HG03378 (cell line): ENCODE measurements around the gene NBEAL1.
"Not testable (repeated sequence)": the region's sequence is repeated elsewhere in the genome, so short reads cannot be mapped to it uniquely, and the experiment has no call there.

ENCODE experiments used
- ATAC-seq: cut with Tn5 transposase; IDR thresholded peaks from one replicate; pipeline ENCODE4 v1.9.1; 2021; ENCODE audit warnings: mild to moderate bottlenecking, moderate library complexity; ENCODE audit not compliant: unreplicated experiment

Gene NBEAL1

DNA sequence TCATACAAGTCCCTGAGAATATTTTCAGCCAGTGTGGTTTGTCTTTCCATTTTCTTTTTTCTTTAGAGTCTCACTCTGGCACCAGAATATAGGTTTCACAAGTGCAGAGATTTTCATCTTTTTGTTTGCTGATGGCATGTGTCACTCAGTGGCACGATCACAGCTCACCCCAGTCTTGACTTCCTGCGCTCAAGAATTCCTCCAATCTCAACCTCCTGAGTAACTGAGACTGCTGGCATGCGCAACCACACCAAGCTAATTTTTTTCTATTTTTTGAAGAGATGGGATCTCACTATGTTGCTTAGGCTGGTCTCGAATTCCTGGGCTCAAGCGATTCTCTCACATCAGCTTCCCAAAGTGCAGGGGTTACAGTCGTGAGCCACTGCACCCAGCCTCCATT, 23.9 kb downstream of the NBEAL1 start:
- no peak for ATAC-seq

DNA sequence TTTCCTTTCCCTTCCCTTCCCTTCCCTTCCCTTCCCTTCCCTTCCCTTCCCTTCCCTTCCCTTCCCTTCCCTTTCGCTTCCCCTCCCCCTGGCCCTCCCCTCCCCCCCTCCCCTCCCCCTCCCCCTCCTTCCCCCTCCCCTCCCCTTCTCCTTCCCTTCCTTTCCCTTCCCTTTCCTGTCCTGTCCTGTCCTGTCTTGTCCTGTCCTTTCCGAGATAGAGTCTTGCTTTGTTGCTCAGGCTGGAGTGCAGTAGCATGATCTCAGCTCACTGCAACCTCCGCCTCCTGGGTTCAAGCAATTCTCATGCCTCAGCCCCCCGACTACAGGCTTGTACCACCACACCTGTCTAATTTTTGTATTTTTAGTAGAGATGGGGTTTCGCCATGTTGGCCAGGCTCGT, 24.5 kb downstream of the NBEAL1 start:
- ATAC-seq = not testable (repeated sequence)

DNA sequence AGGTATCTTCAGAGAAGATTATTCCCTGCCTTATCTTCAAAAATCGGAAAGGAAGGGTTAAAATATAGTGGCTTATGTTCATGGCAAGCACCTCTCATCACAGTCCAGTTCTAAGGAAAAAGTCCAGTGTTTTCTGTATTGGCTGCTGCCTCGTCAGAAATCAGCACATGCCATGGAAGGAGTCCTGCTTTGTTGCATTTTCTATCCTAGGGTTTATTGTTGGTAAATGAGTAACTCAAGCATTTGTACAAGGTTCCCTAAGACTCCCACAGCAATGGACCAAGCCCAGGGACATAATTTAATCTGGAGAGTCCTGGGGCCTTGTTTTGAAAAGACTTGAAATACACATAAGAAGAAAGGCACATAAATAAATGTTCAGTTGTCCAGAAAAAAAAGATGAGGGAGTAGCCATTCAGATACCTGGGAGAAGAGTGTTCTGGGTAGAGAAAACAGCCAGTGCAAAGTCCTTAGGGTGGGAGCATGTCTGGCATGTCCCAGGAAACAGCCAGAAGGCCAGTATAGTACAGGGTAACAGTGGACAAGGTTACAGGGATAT, 26.4 kb downstream of the NBEAL1 start:
- ATAC-seq = no peak

DNA sequence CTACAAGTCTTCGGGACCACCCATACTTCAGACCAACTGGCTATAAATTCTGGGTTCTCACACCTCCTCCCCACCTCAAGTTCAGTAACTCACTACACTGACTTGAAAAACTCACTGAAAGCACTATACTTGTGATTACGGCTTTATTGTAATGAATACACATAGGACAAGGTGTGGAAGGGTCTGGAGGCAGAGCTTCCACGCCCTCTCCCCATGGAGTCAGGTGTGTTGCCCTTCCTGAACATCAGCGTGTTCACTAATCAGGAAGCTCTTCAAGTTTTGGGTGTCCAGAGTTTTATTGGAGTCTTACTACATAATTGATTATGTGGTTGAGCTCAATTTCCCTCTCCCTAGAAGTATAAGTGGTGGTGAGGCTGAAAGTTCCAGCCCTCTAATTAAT, 27.5 kb downstream of the NBEAL1 start:
- no peak for ATAC-seq

DNA sequence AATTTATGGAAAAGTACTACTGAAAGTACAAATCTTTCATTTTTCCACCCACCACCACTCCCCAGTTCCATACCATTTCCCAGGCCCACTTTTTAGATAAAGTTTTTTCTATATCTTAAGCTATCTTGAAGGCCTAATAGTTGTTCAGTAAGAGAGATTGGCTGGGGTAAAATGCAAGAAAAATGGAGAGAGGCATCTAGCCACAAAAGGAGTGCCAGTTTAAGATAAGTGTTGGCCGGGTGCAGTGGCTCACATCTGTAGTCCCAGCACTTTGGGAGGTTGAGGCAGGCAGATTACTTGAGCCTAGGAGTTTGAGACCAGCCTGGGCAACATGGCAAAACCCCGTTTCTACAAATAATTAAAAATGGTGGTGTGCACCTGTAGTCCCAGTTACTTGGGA, 28.6 kb downstream of the NBEAL1 start:
- no peak for ATAC-seq

DNA sequence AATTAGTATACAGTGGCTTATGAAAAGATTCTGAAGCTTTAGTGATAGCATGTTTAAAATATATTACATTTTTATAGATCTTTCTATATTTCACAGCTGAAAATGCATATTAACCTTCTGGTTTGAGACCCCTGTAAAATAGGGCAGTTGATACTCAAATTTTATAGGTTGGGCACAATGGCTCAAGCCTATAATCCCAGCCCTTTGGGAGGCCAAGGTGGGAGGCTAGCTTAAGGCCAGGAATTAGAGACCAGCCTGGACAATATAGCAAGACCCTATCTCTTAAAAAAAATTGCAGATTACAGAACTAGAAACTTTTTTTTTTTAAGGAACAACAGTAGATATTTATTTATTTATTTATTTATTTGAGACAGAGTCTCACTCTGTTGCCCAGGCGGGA, 31.2 kb downstream of the NBEAL1 start:
- no peak for ATAC-seq

DNA sequence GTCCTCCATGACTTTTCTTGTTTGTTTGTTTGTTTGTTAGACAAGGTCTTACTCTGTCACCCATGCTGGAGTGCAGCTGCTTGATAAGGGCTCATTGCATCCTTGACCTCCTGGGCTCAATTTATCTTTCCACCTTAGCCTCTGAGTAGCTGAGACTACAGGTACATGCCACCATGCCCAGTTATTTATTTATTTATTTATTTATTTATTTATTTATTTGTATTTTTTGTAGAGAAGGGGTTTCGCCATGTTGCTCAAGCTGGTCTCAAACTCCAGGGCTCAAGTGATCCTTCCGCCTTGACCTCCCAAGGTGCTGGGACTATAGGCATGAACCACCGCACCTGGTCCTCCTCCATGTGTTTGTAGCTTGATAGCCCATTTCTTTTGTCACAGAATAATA, 37.9 kb downstream of the NBEAL1 start:
- no peak for ATAC-seq

DNA sequence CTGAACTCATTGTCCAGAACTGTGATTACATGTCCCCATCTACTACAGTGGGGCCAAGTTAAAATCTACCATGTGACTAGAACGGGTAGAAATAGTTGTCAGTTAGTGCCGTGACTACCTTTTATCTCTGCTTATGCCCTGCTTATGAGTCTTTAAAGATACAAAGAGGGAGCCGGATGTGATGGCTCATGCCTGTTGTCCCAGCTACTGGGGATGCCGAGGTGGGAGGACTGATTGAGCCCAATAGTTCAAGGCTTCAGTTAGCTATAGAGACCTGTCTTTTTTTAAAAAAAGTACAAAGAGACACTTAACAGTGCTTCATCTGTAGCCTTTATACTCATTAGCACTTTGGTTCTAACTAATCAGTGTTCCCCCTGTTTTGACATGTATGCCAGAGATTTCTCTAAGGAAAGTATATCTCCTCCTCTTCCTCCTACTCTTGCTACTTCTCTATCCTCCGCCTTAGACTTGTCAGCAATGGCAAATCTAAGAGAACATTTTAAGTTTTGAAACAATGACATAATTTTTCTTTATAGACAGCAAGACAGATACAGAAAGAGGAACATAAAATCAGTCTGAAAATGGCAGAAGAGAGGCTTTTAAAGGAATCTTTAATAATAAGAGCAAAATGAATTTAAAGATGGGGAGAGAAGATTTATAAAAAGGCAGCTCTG, 45.0 kb downstream of the NBEAL1 start:
- no peak for ATAC-seq

DNA sequence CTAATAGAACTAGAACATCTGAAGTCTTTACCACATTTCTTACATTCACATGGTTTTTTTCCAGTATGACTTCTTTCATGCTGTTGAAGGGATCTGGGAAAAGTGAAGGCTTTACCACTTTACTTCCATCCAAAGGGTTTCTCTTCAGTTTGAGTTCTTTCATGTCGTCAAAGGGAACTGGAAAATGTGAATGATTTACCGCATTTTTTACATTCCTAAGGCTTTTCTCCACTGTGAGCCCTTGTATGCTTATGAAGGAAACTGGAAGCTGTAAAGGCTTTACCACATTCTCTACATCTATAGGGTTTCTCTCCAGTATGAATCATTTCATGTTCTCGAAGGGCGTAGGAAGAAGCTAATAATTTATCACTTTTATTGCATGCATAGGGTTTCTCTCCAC, 46.7 kb downstream of the NBEAL1 start:
- ATAC-seq = no peak

DNA sequence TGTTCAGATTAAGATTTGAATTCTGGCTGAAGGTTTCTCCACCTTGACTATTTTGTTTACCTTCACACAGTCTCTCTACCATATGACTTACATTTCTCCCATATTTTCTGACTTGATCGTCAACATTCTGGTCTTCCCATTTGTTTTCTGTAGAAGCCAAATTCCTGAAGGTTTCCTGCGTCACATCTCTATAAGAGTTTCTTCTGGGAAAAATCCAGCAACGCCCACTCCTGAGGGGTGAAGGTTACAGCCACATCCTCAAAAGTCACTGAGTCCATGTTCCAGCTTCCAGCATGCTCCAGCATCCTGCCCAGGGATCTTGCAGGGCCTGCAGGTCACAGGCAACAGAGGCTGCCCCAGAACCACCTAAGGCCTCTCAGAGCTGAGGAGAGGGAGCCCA, 47.5 kb downstream of the NBEAL1 start:
- no peak for ATAC-seq

DNA sequence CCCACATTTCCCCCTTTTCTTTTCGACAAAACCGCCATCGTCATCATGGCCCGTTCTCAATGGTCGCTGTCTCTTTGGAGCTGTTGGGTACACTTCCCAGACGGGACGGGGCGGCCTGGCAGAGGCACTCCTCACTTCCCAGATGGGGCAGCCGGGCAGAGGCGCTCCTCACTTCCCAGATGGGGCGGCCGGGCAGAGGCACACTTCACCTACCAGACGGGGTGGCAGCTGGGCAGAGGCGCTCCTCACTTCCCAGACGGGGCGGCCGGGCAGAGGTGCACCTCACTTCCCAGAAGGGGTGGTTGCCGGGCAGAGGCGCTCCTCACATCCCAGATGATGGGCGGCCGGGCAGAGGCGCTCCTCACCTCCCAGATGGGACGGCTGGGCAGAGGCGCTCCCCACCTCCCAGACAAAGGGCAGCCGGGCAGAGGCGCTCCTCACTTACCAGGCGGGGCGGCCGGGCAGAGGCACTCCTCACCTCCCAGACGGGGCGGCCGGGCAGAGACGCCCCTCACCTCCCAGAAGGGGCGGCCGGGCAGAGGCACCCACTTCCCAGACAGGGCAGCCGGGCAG, 51.9 kb downstream of the NBEAL1 start:
- not testable (repeated sequence) for ATAC-seq

DNA sequence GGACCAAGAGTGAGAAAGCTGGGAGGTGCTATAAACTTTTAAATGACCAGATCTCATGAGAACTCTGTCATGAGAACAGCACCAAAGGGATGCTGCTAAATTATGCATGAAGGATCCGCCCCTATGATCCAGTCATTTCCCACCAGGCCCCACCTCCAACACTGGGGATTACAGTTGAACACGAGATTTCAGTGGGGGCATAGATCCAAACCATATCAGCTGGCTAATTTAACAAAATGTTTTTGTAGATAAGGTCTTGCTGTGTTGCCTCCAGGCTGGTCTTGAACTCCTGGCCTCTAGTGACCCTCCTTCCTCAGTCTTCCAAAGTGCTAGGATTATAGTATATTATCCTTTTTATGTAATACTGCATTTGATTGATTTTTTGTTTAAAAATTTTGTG, 56.0 kb downstream of the NBEAL1 start:
- no peak for ATAC-seq

DNA sequence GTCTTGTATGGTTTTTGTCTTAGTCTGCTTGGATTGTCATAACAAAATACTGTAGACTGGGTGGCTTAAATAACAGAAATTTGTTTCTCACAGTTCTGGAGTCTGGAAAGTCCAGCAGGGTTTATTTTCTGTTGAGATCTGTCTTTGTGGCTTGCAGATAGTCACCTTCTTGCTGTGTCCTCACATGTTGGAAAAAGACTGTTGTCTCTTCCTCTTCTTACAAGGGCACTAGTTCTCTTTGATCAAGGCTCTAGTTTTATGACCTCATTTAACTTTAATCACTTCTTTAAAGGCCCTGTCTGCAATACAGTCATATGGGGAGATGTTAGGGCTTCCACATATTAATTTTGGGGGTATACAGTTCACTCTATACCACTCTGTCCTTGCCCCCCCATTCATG, 56.5 kb downstream of the NBEAL1 start:
- ATAC-seq = no peak

DNA sequence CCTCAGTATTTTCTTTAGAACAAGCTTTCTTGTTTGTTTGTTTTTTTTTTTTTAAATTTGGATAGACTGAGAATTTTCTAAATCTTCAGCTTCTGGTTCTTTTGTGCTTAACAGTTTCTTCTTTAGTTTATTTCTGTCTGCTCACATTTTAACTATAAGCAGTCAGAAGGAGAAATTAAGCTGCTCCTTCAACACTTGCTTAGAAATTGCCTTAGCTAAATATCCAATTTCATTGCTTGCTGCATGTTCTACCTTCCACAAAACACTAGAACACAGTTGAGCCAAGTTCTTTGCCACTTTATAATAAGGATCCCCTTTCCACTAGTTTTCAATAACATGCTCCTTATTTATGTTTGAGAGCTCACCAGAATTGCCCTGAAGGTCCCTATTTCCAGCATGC, 57.7 kb downstream of the NBEAL1 start:
- ATAC-seq = no peak

DNA sequence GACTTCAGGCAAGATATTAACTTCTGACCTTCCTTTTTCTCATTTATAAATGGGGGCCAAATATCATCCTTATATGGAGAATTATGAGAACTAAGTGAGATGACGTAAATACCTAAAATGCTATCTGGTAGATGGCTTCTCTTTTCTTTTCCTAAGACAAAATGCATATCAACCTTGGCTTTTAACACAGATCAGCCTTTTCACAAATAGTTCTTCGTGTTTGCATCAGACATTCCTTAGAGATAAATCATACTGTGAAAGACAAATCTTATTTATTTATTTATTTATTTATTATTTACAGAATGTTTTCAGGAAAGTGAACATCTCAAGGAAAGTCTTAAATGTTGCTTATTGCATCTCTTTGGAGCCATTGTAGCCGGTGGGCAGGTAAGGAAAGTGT, 62.8 kb downstream of the NBEAL1 start:
- no peak for ATAC-seq

DNA sequence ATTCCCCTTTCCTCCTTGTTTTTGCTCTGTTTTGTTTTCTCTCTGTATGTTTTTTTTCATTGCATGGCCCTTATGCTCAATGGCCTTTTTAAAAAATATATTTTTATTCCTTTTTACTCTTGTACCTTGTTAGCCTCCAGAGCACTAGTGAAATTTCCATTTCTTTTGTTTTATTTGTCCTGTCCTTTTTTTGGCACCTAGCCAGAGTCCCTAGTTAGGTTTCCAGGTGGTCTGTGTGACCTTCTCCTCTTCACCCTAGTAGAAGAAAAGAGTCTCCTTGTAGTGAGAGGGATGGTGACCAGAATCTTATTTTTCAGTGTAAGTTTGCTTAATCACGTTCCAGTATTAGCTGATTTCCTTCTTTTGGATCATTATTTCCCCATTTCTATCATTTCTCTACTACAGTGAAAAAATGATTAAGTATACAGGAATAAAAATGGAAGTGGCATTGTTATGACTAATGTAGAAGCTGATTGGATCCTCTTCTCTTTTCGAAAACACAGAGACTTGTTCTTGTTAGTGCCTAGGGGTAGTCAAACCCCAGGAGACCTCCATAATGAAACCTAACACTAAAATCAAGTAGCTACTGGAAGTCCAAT, 65.9 kb downstream of the NBEAL1 start:
- no peak for ATAC-seq

DNA sequence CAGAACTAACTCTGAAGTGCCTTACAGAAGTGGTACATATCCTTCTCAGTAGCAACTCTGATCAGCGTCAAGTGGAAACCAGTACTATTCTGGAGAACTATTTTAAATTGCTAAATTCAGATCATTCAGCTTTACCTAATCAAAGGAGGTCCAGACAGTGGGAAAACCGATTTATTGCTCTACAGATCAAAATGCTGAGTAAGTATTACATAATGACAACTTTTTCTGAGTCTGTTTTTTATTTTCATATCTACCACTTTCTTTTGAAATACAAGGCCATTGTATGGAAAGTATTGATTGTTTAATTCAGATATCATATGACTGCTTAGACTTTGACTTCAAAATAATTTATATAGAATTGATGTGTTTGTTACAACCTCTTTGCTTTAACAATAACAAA, 68.7 kb downstream of the NBEAL1 start:
- ATAC-seq = no peak

DNA sequence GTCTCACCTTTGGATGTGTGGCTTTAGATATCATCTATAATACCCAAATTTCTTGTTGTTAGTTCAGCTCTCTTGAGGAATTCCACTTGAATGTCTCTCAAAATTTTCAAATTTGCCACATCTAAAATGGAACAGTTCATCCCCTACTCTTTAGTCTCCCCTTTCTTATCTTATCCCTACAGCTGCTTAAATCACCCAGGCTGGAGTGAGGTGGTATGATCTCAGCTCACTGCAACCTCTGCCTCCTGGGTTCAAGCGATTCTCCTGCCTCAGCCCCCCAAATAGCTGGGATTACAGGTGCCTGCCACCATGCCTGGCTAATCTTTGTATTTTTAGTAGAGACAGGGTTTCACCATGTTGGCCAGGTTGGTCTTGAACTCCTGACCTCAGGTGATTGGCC, 71.7 kb downstream of the NBEAL1 start:
- not testable (repeated sequence) for ATAC-seq

DNA sequence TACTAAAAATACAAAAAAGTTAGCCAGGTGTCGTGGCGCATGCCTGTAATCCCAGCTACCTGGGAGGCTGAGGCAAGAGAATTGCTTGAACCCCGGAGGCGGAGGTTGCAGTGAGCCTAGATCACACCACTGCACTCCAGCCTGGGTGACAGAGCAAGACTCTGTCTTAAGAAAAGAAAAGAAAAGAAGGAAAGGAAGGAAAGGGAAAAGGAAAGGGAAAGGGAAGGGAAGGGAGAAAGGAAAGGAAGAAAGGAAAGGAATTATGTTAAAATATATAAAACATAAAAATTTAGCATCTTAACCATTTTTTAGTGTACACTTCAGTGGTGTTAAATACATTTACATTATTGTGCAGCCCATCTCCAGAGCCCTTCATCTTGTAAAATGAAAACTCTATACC, 76.0 kb downstream of the NBEAL1 start:
- ATAC-seq = not testable (repeated sequence)

DNA sequence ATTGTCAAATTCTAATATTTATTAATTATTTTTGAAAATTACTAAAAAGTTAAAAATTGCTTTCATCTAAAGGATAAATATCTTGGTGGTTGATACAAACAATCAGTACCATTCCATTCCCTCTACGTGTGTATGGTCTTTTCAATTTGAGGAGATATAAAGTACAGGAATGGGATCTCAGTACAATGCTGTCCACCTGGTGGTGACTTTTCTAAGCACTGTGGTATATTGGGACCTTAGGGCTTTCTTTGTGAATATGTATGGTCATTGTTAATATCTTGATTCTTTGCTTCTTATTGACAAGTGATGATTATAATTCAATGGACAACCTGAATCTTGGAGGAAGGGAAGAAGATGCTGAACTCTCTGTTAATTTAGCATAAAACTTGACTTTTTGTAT, 83.1 kb downstream of the NBEAL1 start:
- ATAC-seq = no peak

DNA sequence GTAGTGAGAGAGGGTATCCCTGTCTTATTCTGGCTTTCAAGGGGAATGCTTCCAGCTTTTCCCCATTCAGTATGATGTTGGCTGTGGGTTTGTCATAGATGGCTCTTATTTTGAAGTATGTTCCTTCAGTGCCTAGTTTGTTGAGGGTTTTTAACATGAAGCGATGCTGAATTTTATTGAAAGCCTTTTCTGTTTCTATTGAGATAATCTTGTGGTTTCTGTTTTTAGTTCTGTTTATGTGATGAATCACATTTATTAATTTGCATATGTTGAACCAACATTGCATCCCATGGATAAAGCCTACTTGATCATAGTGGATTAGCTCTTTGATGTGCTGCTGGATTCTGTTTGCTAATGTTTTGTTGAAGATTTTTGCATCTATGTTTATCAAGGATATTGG, 87.7 kb downstream of the NBEAL1 start:
- not testable (repeated sequence) for ATAC-seq

DNA sequence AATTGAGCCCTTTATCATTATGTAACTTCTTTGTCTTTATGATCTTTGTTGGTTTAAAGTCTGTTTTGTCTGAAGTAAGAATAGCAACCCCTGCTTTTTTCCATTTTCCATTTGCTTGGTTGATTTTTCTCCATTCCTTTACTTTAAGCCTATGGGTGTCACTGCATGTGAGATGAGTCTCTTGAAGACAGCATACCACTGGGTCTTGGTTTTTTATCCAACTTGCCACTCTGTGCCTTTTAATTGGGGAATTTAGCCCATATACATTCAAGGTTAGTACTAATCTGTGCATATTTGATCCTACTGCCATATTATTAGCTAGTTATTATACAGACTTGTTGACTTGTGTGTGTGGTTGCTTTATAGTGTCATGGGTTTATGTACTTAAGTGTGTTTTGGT, 89.6 kb downstream of the NBEAL1 start:
- no peak for ATAC-seq
